Measurements from ENCODE around the gene ADAMTS2. TPM values are rescaled to one million over a fixed set of nuclear protein-coding genes. Genes with fewer than 3 reads are reported as not detected.

The ADAMTS2 gene
- total RNA-seq, 1 experiment from 2014 or later = not detected

DNA sequence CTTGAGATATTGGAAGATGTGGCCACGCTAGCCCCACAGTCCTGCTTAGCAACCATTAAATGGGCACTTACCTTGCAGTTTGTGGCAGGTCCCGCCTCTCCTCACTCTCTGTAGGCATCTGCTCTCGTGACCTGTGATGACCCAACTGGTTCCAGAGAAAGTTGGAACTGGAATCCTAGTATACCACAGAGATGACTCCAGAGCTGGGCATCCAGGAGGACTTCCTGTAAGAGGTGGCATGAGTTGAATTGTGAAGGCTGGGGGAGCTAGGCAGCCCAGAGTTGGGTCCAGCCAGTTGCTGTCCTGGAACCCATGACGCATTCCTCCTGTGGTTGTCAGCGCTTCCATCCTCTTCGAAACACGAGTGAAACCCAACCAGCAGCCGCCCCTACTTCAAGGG is 1.6 kb upstream of the ADAMTS2 start:
- TF ChIP-seq, protein P1, sequence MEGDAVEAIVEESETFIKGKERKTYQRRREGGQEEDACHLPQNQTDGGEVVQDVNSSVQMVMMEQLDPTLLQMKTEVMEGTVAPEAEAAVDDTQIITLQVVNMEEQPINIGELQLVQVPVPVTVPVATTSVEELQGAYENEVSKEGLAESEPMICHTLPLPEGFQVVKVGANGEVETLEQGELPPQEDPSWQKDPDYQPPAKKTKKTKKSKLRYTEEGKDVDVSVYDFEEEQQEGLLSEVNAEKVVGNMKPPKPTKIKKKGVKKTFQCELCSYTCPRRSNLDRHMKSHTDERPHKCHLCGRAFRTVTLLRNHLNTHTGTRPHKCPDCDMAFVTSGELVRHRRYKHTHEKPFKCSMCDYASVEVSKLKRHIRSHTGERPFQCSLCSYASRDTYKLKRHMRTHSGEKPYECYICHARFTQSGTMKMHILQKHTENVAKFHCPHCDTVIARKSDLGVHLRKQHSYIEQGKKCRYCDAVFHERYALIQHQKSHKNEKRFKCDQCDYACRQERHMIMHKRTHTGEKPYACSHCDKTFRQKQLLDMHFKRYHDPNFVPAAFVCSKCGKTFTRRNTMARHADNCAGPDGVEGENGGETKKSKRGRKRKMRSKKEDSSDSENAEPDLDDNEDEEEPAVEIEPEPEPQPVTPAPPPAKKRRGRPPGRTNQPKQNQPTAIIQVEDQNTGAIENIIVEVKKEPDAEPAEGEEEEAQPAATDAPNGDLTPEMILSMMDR (IDR thresholded peaks at IDR 0.05; ENCODE audit: unreplicated experiment) = no peak
- no peaks in the 10 kb centered on the region for H3K36me3 Mint-ChIP-seq (ENCODE audit: insufficient read depth, unreplicated experiment)
- peaks cover 74% of the 10 kb centered on the region for H3K27me3 Mint-ChIP-seq (ENCODE audit: unreplicated experiment)
- no TSS peak for BruUV-seq (replicated peaks)
- no peaks in the 10 kb centered on the region for H3K4me1 Mint-ChIP-seq (ENCODE audit: low read depth, unreplicated experiment)
- intact Hi-C loops (cut with micrococcal nuclease; ENCODE audit: unreplicated experiment) = no loop called here
- no peak overlapping the region for H3K4me3 Mint-ChIP-seq (ENCODE audit: low read depth, unreplicated experiment)
- no peak for DNase-seq
- CTCF ChIA-PET = no interaction called here
- no peaks in the 10 kb centered on the region for H3K9me3 Mint-ChIP-seq (ENCODE audit: low read depth, unreplicated experiment)
- H3K27ac Mint-ChIP-seq (ENCODE audit: unreplicated experiment) = no peak overlapping the region

DNA sequence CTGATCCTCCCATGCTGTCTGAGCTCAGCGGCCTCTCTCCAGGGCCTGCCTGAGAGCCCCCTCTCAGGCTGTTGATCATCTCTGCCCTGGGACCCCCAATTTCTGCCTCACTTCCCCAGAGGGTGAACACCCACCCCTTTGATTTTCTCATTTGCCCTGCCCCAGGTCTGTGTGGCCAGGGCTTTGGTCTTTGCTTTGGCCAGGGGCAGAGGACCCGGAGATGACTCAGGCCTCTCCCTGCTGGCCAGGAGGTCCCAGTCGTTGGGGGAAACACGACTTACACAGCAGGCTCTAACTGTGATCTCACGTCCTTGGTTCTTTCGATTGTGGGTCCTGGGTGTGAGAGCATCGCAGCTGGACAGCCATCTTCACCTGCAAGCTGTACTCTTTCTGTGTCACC is 1.1 kb upstream of the ADAMTS2 start:
- no peak overlapping the region for H3K27ac Mint-ChIP-seq (ENCODE audit: unreplicated experiment)
- H3K36me3 Mint-ChIP-seq (ENCODE audit: insufficient read depth, unreplicated experiment) = no peaks in the 10 kb centered on the region
- peaks cover 74% of the 10 kb centered on the region for H3K27me3 Mint-ChIP-seq (ENCODE audit: unreplicated experiment)
- no peak for DNase-seq
- TF ChIP-seq, protein P1 (IDR thresholded peaks at IDR 0.05; ENCODE audit: unreplicated experiment) = no peak
- CTCF ChIA-PET = no interaction called here
- no peaks in the 10 kb centered on the region for H3K9me3 Mint-ChIP-seq (ENCODE audit: low read depth, unreplicated experiment)
- no peak overlapping the region for H3K4me3 Mint-ChIP-seq (ENCODE audit: low read depth, unreplicated experiment)
- no TSS peak for BruUV-seq (replicated peaks)
- intact Hi-C loops (cut with micrococcal nuclease; ENCODE audit: unreplicated experiment) = no loop called here
- H3K4me1 Mint-ChIP-seq (ENCODE audit: low read depth, unreplicated experiment) = no peaks in the 10 kb centered on the region

DNA sequence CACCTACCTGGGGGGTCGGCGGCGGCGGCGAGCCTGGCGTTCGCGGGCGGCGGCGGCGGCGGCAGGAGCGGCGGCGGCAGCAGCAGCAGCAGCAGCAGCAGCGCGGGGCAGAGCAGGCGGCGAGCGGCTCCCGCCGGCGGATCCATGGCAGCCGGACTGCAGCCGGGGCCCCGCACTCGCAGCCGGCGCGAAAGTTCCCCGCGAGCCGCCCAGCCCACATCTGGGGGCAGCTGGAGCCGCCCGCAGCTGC is 153 bp downstream of the ADAMTS2 start:
- TF ChIP-seq, protein P1 (IDR thresholded peaks at IDR 0.05; ENCODE audit: unreplicated experiment) = no peak
- no TSS peak for BruUV-seq (replicated peaks)
- H3K4me1 Mint-ChIP-seq (ENCODE audit: low read depth, unreplicated experiment) = no peaks in the 10 kb centered on the region
- H3K36me3 Mint-ChIP-seq (ENCODE audit: insufficient read depth, unreplicated experiment) = no peaks in the 10 kb centered on the region
- no peak overlapping the region for H3K4me3 Mint-ChIP-seq (ENCODE audit: low read depth, unreplicated experiment)
- no peak for DNase-seq
- peaks cover 3% of the 10 kb centered on the region for H3K9me3 Mint-ChIP-seq (ENCODE audit: low read depth, unreplicated experiment)
- intact Hi-C loops (cut with micrococcal nuclease; ENCODE audit: unreplicated experiment) = no loop called here
- CTCF ChIA-PET = no interaction called here
- H3K27ac Mint-ChIP-seq (ENCODE audit: unreplicated experiment) = no peak overlapping the region
- peaks cover 80% of the 10 kb centered on the region for H3K27me3 Mint-ChIP-seq (ENCODE audit: unreplicated experiment)

DNA sequence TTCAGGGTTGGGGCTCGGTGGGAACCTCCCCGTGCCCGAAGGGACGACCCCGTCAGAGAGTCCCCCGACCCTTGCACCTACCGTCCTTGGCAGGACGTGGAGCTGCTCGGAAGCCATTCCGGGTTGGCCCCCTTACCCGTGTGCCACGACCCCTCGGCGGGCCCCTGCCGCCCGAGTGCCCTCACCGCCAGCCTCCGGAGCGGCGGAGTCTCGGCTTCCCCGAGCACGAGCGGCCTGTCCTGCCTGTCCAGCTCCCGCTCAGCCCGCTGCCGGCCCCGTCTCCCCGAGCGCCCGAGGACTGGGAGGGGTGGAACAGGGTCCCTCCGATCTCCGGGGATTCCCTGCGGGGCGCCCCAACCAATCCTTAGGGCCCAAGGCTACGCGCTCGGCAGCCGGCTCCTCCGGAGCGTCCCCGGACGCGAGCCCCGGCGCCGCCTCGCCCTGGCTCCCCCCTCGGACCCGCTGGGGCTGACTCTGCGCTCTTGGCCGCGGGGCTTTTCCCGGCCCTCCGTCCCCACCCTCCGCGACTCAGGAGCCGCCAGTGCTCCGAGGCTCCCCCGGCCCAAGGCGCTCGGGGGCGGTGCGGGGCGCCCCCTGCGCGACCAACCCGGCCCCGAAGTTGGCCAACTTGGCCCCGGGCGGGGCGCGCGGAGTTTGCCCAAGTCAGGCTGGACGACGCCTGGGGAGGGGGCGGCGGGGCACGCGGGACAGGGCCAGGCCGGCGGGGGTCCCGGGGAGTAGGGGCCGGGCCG is 654 bp downstream of the ADAMTS2 start:
- CTCF ChIA-PET = no interaction called here

More for the DNA sequence above, 654 bp downstream of the ADAMTS2 start:
- DNase-seq = no peak
- Mint-ChIP-seq H3K27me3 (ENCODE audit: unreplicated experiment) (peaks cover 81% of the 10 kb centered on the region), H3K4me3 (ENCODE audit: low read depth, unreplicated experiment) (no peak overlapping the region), H3K36me3 (ENCODE audit: insufficient read depth, unreplicated experiment) (no peaks in the 10 kb centered on the region), H3K27ac (ENCODE audit: unreplicated experiment) (no peak overlapping the region), H3K4me1 (ENCODE audit: low read depth, unreplicated experiment) (no peaks in the 10 kb centered on the region), H3K9me3 (ENCODE audit: low read depth, unreplicated experiment) (peaks cover 3% of the 10 kb centered on the region)
- intact Hi-C loops (cut with micrococcal nuclease; ENCODE audit: unreplicated experiment) = no loop called here
- TF ChIP-seq, protein P1 (IDR thresholded peaks at IDR 0.05; ENCODE audit: unreplicated experiment) = no peak
- no TSS peak for BruUV-seq (replicated peaks)
